ENCODE results near the gene CSMD2. TPM values are rescaled to one million over a fixed set of nuclear protein-coding genes. Genes with fewer than 3 reads are reported as not detected.

CSMD2 gene
- total and polyA plus RNA-seq, 2 experiments from 2014 or later: 5.3 to 16.6 TPM

DNA sequence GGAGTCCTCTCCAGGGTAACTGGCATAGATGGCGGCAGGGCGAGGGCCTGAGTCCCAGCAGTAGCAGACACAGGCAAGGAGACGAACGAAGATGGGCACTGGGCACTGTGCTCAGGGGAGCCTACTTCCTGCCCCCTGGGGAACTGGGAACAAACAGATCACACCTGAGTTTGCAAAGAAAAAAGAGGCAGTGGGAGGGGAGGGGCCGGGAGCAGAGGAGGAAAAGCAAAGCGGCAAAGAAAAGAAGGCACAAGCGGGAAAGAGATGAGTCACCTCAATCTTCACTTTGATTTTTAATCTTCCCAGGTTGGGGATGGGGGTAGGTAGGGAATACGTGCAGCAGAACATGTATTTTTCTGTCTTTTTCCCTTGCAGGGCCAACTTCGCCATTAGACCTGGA lies 648.6 kb downstream of the CSMD2 start:
- no peaks in the 10 kb centered on the region; the same call in 1 of the 2 replicates for H3K36me3 ChIP-seq (ENCODE audit: insufficient read depth)
- no peaks in the 10 kb centered on the region for H4K20me1 ChIP-seq (replicated peaks; ENCODE audit: insufficient read depth)
- H3K9me2 ChIP-seq (ENCODE audit: insufficient read depth): no peaks in the 10 kb centered on the region
- no peaks in the 10 kb centered on the region for H3K79me2 ChIP-seq (replicated peaks; ENCODE audit: insufficient read depth)
- Mint-ChIP-seq H3K4me1 (peaks cover 21% of the 10 kb centered on the region), H3K36me3 (ENCODE audit: low read depth) (no peaks in the 10 kb centered on the region), H3K4me3 (no peak overlapping the region), H3K27ac (0 out of 2 replicates have a peak overlapping the region, but pooled peaks have one; percentile 56), H3K9me3 (peaks cover 1% of the 10 kb centered on the region; the same call in 2 of the 3 replicates), H3K27me3 (ENCODE audit: insufficient read depth, low read depth, poor library complexity) (peaks cover 9% of the 10 kb centered on the region)
- no peak overlapping the region for H3K4me3 ChIP-seq
- H3K27ac ChIP-seq (ENCODE audit: low read depth): no peak overlapping the region
- H3K27me3 ChIP-seq (ENCODE audit: insufficient read depth): no peaks in the 10 kb centered on the region
- TF ChIP-seq ZNF114 (CRISPR knock-in tag; IDR thresholded peaks at IDR 0.05) (no peak), CREB1 (CRISPR knock-in tag; IDR thresholded peaks at IDR 0.05; ENCODE audit: low read depth) (no peak), POLR2AphosphoS5 (IDR thresholded peaks at IDR 0.05; ENCODE audit: low read depth) (no peak), STAT1 (IDR thresholded peaks at IDR 0.05; ENCODE audit: unreplicated experiment) (no peak), JUNB (IDR thresholded peaks at IDR 0.05; ENCODE audit: unreplicated experiment) (no peak), ZNF331 (CRISPR knock-in tag; IDR thresholded peaks at IDR 0.05; ENCODE audit: low read depth) (no peak), EZH2 (IDR thresholded peaks at IDR 0.05; ENCODE audit: low read depth, unreplicated experiment) (no peak), EZH2phosphoT487 (IDR thresholded peaks at IDR 0.05; ENCODE audit: unreplicated experiment) (no peak), NANOG (IDR thresholded peaks at IDR 0.05; ENCODE audit: borderline replicate concordance) (no peak)
- TF ChIP-seq, protein P1, sequence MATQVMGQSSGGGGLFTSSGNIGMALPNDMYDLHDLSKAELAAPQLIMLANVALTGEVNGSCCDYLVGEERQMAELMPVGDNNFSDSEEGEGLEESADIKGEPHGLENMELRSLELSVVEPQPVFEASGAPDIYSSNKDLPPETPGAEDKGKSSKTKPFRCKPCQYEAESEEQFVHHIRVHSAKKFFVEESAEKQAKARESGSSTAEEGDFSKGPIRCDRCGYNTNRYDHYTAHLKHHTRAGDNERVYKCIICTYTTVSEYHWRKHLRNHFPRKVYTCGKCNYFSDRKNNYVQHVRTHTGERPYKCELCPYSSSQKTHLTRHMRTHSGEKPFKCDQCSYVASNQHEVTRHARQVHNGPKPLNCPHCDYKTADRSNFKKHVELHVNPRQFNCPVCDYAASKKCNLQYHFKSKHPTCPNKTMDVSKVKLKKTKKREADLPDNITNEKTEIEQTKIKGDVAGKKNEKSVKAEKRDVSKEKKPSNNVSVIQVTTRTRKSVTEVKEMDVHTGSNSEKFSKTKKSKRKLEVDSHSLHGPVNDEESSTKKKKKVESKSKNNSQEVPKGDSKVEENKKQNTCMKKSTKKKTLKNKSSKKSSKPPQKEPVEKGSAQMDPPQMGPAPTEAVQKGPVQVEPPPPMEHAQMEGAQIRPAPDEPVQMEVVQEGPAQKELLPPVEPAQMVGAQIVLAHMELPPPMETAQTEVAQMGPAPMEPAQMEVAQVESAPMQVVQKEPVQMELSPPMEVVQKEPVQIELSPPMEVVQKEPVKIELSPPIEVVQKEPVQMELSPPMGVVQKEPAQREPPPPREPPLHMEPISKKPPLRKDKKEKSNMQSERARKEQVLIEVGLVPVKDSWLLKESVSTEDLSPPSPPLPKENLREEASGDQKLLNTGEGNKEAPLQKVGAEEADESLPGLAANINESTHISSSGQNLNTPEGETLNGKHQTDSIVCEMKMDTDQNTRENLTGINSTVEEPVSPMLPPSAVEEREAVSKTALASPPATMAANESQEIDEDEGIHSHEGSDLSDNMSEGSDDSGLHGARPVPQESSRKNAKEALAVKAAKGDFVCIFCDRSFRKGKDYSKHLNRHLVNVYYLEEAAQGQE (IDR thresholded peaks at IDR 0.05; ENCODE audit: unreplicated experiment): no peak
- TF ChIP-seq, protein P2, sequence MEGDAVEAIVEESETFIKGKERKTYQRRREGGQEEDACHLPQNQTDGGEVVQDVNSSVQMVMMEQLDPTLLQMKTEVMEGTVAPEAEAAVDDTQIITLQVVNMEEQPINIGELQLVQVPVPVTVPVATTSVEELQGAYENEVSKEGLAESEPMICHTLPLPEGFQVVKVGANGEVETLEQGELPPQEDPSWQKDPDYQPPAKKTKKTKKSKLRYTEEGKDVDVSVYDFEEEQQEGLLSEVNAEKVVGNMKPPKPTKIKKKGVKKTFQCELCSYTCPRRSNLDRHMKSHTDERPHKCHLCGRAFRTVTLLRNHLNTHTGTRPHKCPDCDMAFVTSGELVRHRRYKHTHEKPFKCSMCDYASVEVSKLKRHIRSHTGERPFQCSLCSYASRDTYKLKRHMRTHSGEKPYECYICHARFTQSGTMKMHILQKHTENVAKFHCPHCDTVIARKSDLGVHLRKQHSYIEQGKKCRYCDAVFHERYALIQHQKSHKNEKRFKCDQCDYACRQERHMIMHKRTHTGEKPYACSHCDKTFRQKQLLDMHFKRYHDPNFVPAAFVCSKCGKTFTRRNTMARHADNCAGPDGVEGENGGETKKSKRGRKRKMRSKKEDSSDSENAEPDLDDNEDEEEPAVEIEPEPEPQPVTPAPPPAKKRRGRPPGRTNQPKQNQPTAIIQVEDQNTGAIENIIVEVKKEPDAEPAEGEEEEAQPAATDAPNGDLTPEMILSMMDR (conservative IDR thresholded peaks at IDR 0.05; ENCODE audit: low read depth in 2 of 2): no peak
- TF ChIP-seq, protein P3, sequence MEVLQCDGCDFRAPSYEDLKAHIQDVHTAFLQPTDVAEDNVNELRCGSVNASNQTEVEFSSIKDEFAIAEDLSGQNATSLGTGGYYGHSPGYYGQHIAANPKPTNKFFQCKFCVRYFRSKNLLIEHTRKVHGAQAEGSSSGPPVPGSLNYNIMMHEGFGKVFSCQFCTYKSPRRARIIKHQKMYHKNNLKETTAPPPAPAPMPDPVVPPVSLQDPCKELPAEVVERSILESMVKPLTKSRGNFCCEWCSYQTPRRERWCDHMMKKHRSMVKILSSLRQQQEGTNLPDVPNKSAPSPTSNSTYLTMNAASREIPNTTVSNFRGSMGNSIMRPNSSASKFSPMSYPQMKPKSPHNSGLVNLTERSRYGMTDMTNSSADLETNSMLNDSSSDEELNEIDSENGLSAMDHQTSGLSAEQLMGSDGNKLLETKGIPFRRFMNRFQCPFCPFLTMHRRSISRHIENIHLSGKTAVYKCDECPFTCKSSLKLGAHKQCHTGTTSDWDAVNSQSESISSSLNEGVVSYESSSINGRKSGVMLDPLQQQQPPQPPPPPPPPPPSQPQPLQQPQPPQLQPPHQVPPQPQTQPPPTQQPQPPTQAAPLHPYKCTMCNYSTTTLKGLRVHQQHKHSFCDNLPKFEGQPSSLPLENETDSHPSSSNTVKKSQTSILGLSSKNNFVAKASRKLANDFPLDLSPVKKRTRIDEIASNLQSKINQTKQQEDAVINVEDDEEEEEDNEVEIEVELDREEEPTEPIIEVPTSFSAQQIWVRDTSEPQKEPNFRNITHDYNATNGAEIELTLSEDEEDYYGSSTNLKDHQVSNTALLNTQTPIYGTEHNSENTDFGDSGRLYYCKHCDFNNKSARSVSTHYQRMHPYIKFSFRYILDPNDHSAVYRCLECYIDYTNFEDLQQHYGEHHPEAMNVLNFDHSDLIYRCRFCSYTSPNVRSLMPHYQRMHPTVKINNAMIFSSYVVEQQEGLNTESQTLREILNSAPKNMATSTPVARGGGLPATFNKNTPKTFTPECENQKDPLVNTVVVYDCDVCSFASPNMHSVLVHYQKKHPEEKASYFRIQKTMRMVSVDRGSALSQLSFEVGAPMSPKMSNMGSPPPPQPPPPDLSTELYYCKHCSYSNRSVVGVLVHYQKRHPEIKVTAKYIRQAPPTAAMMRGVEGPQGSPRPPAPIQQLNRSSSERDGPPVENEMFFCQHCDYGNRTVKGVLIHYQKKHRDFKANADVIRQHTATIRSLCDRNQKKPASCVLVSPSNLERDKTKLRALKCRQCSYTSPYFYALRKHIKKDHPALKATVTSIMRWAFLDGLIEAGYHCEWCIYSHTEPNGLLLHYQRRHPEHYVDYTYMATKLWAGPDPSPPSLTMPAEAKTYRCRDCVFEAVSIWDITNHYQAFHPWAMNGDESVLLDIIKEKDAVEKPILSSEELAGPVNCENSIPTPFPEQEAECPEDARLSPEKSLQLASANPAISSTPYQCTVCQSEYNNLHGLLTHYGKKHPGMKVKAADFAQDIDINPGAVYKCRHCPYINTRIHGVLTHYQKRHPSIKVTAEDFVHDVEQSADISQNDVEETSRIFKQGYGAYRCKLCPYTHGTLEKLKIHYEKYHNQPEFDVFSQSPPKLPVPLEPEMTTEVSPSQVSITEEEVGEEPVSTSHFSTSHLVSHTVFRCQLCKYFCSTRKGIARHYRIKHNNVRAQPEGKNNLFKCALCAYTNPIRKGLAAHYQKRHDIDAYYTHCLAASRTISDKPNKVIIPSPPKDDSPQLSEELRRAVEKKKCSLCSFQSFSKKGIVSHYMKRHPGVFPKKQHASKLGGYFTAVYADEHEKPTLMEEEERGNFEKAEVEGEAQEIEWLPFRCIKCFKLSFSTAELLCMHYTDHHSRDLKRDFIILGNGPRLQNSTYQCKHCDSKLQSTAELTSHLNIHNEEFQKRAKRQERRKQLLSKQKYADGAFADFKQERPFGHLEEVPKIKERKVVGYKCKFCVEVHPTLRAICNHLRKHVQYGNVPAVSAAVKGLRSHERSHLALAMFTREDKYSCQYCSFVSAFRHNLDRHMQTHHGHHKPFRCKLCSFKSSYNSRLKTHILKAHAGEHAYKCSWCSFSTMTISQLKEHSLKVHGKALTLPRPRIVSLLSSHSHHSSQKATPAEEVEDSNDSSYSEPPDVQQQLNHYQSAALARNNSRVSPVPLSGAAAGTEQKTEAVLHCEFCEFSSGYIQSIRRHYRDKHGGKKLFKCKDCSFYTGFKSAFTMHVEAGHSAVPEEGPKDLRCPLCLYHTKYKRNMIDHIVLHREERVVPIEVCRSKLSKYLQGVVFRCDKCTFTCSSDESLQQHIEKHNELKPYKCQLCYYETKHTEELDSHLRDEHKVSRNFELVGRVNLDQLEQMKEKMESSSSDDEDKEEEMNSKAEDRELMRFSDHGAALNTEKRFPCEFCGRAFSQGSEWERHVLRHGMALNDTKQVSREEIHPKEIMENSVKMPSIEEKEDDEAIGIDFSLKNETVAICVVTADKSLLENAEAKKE (CRISPR knock-in tag; IDR thresholded peaks at IDR 0.05): no peak
- TF ChIP-seq, protein P4, sequence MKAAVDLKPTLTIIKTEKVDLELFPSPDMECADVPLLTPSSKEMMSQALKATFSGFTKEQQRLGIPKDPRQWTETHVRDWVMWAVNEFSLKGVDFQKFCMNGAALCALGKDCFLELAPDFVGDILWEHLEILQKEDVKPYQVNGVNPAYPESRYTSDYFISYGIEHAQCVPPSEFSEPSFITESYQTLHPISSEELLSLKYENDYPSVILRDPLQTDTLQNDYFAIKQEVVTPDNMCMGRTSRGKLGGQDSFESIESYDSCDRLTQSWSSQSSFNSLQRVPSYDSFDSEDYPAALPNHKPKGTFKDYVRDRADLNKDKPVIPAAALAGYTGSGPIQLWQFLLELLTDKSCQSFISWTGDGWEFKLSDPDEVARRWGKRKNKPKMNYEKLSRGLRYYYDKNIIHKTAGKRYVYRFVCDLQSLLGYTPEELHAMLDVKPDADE (IDR thresholded peaks at IDR 0.05): no peak
- DNase-seq (ENCODE audit: low spot score) (peak; percentile 21), ATAC-seq (peak; percentile 60)
- H3K4me1 ChIP-seq (ENCODE audit: insufficient read depth): no peaks in the 10 kb centered on the region
- no peaks in the 10 kb centered on the region for H3F3A ChIP-seq (replicated peaks; ENCODE audit: low read depth)
- H2AFZ ChIP-seq: 0 out of 2 replicates have a peak overlapping the region, but pooled peaks have one; percentile 59
- no peak overlapping the region for H3K4me2 ChIP-seq
